Measurements from ENCODE around the gene PITPNC1. TPM values are rescaled to one million over a fixed set of nuclear protein-coding genes. Genes with fewer than 3 reads are reported as not detected.

PITPNC1 gene
- total RNA-seq, 4 donors from 2014 or later: 8.0 to 20.4 (median 9.6) TPM

- Histone ChIP-seq H3K36me3 (no peaks in the 10 kb centered on the region), H3K27ac (no peak overlapping the region), H3K4me3 (no peak overlapping the region), H3K4me1 (peaks cover 0 to 20% (median 5%) of the 10 kb centered on the region in 4 donors), H3K27me3 (no peaks in the 10 kb centered on the region), H3K9me3 (no peaks in the 10 kb centered on the region)
- WGBS, 2 donors: 47 to 66% methylated on average over 4 of the region's 4 CpGs
- DNase-seq (ENCODE audit: low spot score in 2 of 2): no peak
- TF ChIP-seq CTCF (IDR thresholded peaks at IDR 0.05) (no peak), EP300 (IDR thresholded peaks at IDR 0.05) (peak in 1 of 2 donors; percentile 70)
Measured at GRCh38 chr17:67481808-67482207, 104.7 kb downstream of the PITPNC1 start.

GRCh38 chr17:67482764-67483163, 105.7 kb downstream of the PITPNC1 start:
- H3K4me3 ChIP-seq: no peak overlapping the region
- peaks cover 0 to 19% (median 3%) of the 10 kb centered on the region in 4 donors for H3K4me1 ChIP-seq
- DNase-seq (ENCODE audit: low spot score in 2 of 2): no peak
- TF ChIP-seq POLR2A (IDR thresholded peaks at IDR 0.05) (no peak), EP300 (IDR thresholded peaks at IDR 0.05) (no peak), CTCF (IDR thresholded peaks at IDR 0.05) (no peak)
- H3K9me3 ChIP-seq: no peaks in the 10 kb centered on the region
- 77 to 95% methylated on average over 3 of the region's 3 CpGs for whole genome bisulfite sequencing, 2 donors
- H3K36me3 ChIP-seq: no peaks in the 10 kb centered on the region
- H3K27me3 ChIP-seq: no peaks in the 10 kb centered on the region
- no peak overlapping the region for H3K27ac ChIP-seq

- Histone ChIP-seq H3K9me3 (no peaks in the 10 kb centered on the region), H3K27ac (no peak overlapping the region), H3K4me3 (no peak overlapping the region), H3K4me1 (peaks cover 0 to 15% (median under 1%) of the 10 kb centered on the region in 4 donors), H3K36me3 (no peaks in the 10 kb centered on the region), H3K27me3 (no peaks in the 10 kb centered on the region)
- TF ChIP-seq CTCF (IDR thresholded peaks at IDR 0.05) (no peak), POLR2A (IDR thresholded peaks at IDR 0.05) (no peak), EP300 (IDR thresholded peaks at IDR 0.05) (no peak)
- WGBS, 2 donors: 91 to 95% methylated on average over 4 of the region's 4 CpGs
- no peak for DNase-seq (ENCODE audit: low spot score in 2 of 2)
Measured at GRCh38 chr17:67484261-67484660, 107.2 kb downstream of the PITPNC1 start.

- no peak overlapping the region for H3K4me3 ChIP-seq
- peaks cover 0 to 17% (median 3%) of the 10 kb centered on the region in 4 donors for H3K4me1 ChIP-seq
- H3K36me3 ChIP-seq: no peaks in the 10 kb centered on the region
- no peak overlapping the region for H3K27ac ChIP-seq
- WGBS, 2 donors: 85 to 88% methylated on average over 7 of the region's 7 CpGs
- DNase-seq (ENCODE audit: low spot score in 2 of 2): no peak
- no peaks in the 10 kb centered on the region for H3K9me3 ChIP-seq
- H3K27me3 ChIP-seq: no peaks in the 10 kb centered on the region
- TF ChIP-seq CTCF (IDR thresholded peaks at IDR 0.05) (no peak), EP300 (IDR thresholded peaks at IDR 0.05) (no peak), POLR2A (IDR thresholded peaks at IDR 0.05) (no peak)
Measured at GRCh38 chr17:67485666-67486065, 108.6 kb downstream of the PITPNC1 start.

- no peaks in the 10 kb centered on the region for H3K27me3 ChIP-seq
- 77 to 85% methylated on average over 7 of the region's 7 CpGs for WGBS, 2 donors
- H3K9me3 ChIP-seq: no peaks in the 10 kb centered on the region
- TF ChIP-seq POLR2A (IDR thresholded peaks at IDR 0.05) (no peak), EP300 (IDR thresholded peaks at IDR 0.05) (no peak), CTCF (IDR thresholded peaks at IDR 0.05) (no peak)
- no peak for DNase-seq (ENCODE audit: low spot score in 2 of 2)
- peaks cover 0 to 27% (median 8%) of the 10 kb centered on the region in 4 donors for H3K4me1 ChIP-seq
- H3K36me3 ChIP-seq: no peaks in the 10 kb centered on the region
- H3K27ac ChIP-seq: peak overlapping the region in 2 of 4 donors; percentile 4 to 39
- no peak overlapping the region for H3K4me3 ChIP-seq
Measured at GRCh38 chr17:67487506-67487905, 110.4 kb downstream of the PITPNC1 start.

Measured in tibial nerve (tissue), 4 donors.